Activated naive CD4-positive, alpha-beta T cell treated with anti-CD3 and anti-CD28 coated beads, Interleukin-2, amount 10 ng/mL, durations not matched to agents 7 days and 5 days (primary cell): ENCODE measurements around the gene NUCB1.

ENCODE experiments used
- CTCF ChIA-PET: fragments of 350-600 bp; sonication (Branson Sonifier 250); formaldehyde crosslinking; loops from one replicate; lab custom pipeline; 2021; ENCODE audit warnings: antibody characterized with exemption; lab: Charles Lee
- DNase-seq: peaks from one replicate; pipeline ENCODE4 v3.0.0-alpha.2; 2020
- H3K27ac Mint-ChIP-seq: one replicate; pipeline ENCODE4 v1.8.0; 2021; ENCODE audit warnings: mild to moderate bottlenecking, moderate library complexity, mixed read lengths
- H3K27me3 Mint-ChIP-seq: one replicate; pipeline ENCODE4 v1.8.0; 2021; ENCODE audit warnings: mild to moderate bottlenecking, mixed read lengths
- H3K36me3 Mint-ChIP-seq: one replicate; pipeline ENCODE4 v1.8.0; 2021; ENCODE audit warnings: mixed read lengths
- H3K4me1 Mint-ChIP-seq: one replicate; pipeline ENCODE4 v1.8.0; 2021; ENCODE audit warnings: mixed read lengths
- H3K4me3 Mint-ChIP-seq: one replicate; pipeline ENCODE4 v1.8.0; 2021; ENCODE audit warnings: mild to moderate bottlenecking, moderate library complexity, mixed read lengths
- H3K9me3 Mint-ChIP-seq: one replicate; pipeline ENCODE4 v1.8.0; 2021; ENCODE audit warnings: mixed read lengths

Gene NUCB1

DNA sequence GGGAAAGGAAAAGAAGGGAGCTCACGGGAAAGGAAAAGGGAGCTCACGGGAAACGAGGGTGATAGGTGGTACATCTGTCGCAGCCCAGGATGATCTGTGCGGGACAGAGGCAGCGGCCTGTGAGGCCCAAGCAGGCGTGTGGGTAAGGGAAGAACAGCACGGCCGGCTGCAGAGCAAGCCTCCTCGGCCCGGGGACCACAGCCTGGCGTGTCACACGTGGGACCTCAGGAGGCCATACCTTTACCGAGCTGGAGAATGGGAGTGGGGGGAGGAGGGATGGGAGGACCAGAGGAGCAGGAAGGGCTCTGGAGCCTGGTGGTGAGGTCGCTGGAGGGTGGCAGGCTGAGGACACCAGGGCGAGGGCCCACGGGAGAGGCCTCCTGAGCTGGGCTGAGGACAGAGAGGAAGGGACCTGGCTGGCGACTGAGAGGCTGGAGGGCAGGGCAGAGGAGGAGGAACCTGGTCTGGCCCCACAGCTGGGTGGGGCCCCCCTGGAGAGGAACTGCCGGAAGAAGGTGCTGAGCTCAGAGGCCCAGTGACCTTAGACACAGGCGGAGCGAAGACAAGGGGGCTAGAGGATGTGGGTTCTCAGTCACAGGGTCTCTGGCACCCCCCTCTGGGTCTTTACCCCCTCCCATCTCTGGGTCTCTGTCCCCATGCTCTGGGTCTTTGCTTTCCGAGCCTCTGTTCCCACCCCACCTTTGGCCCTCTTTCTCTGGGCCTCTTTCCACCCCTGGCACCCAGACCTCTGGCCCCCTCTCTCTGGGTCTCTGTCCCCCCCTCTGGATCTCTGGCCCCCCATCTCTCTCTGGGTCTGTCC, 62.1 kb downstream of the NUCB1 start:
- Mint-ChIP-seq H3K36me3 (peaks cover 50% of the 10 kb centered on the region), H3K4me1 (peaks cover 86% of the 10 kb centered on the region), H3K27ac (peak overlapping the region; percentile 99), H3K4me3 (peak overlapping the region; percentile 23), H3K27me3 (no peaks in the 10 kb centered on the region), H3K9me3 (no peaks in the 10 kb centered on the region)
- CTCF ChIA-PET, result interaction anchor here (0.8 kb wide), 2 partner anchors 8 to 31 kb away, joined by 3 to 4 read pairs; partner anchors contain the start of gene RUVBL2
- DNase-seq, result peak; percentile 59

GRCh38 chr19:48962849-48963165, 62.7 kb downstream of the NUCB1 start:
- Mint-ChIP-seq H3K36me3 (peaks cover 45% of the 10 kb centered on the region), H3K27me3 (no peaks in the 10 kb centered on the region), H3K27ac (peak overlapping the region; percentile 99), H3K4me3 (peak overlapping the region; percentile 23), H3K4me1 (peaks cover 85% of the 10 kb centered on the region), H3K9me3 (no peaks in the 10 kb centered on the region)
- DNase-seq, result no peak
- CTCF ChIA-PET, result no interaction called here

- Mint-ChIP-seq H3K9me3 (no peaks in the 10 kb centered on the region), H3K27ac (peak overlapping the region; percentile 99)
- peak; percentile 61 for DNase-seq
Measured at GRCh38 chr19:48963371-48964204, 63.5 kb downstream of the NUCB1 start.

GRCh38 chr19:48964205-48965039, 64.3 kb downstream of the NUCB1 start:
- H3K27ac Mint-ChIP-seq, result peak overlapping the region; percentile 99
- H3K9me3 Mint-ChIP-seq, result no peaks in the 10 kb centered on the region
- H3K27me3 Mint-ChIP-seq, result no peaks in the 10 kb centered on the region
- H3K36me3 Mint-ChIP-seq, result peaks cover 44% of the 10 kb centered on the region
- H3K4me3 Mint-ChIP-seq, result peak overlapping the region; percentile 98
- DNase-seq, result peak; percentile 32
- peaks cover 72% of the 10 kb centered on the region for H3K4me1 Mint-ChIP-seq
- CTCF ChIA-PET, result interaction anchor here (0.7 to 1.0 kb wide), 3 partner anchors 13 to 176 kb away, joined by 3 to 4 read pairs (median 4); no protein-coding TSS in a partner anchor

More at GRCh38 chr19:48963371-48964204, 63.5 kb downstream of the NUCB1 start:
- CTCF ChIA-PET, result interaction anchor here (0.7 to 1.0 kb wide), 3 partner anchors 14 to 175 kb away, joined by 3 to 4 read pairs (median 4); no protein-coding TSS in a partner anchor
- Mint-ChIP-seq H3K4me3 (peak overlapping the region; percentile 98), H3K36me3 (peaks cover 44% of the 10 kb centered on the region), H3K4me1 (peaks cover 78% of the 10 kb centered on the region), H3K27me3 (no peaks in the 10 kb centered on the region)

- Mint-ChIP-seq H3K36me3 (peaks cover 46% of the 10 kb centered on the region), H3K27ac (peak within 1 kb of the TSS; percentile 99), H3K9me3 (no peaks in the 10 kb centered on the region), H3K4me1 (peaks cover 66% of the 10 kb centered on the region), H3K27me3 (no peaks in the 10 kb centered on the region), H3K4me3 (peak within 1 kb of the TSS; percentile 98)
- CTCF ChIA-PET, result interaction anchor here (0.6 kb wide), 1 partner anchor 281 kb away, joined by 3 read pairs; no protein-coding TSS in a partner anchor
- peak; percentile 95 for DNase-seq
Measured at GRCh38 chr19:48965040-48965805, 65.1 kb downstream of the NUCB1 start, which contains the start of gene FTL. TSS of gene FTL (plus strand) at chr19:48965309. CDS start at chr19:48965508, 199 bp downstream.

DNA sequence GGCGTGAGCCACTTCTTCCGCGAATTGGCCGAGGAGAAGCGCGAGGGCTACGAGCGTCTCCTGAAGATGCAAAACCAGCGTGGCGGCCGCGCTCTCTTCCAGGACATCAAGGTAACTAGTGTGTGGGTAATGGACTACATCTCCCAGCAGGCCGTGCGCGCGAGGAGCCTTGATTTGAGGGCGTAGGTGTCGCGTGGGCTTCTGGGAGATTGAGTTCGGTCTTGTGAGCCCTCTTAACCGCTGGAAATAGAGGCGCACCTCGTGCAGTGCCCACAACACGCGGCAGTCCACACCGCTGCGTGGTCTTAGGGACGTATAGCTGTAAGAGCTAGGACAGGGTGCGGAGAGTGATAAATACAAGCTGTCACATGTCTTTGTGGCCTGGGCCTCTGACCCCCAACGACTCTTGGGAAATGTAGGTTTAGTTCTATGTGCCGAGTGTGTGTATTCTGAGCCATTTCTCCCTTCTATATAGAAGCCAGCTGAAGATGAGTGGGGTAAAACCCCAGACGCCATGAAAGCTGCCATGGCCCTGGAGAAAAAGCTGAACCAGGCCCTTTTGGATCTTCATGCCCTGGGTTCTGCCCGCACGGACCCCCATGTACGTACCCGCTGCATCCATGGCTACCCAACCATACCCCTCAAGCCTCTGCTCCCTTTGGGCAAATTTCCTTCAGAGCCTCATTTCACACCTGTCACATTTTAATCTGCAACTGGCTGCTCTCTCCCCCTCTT, 65.9 kb downstream of the NUCB1 start:
- peak overlapping the region; percentile 99 for H3K27ac Mint-ChIP-seq
- peaks cover 66% of the 10 kb centered on the region for H3K4me1 Mint-ChIP-seq
- H3K27me3 Mint-ChIP-seq, result no peaks in the 10 kb centered on the region
- CTCF ChIA-PET, result interaction anchor here (0.9 to 1.8 kb wide), 3 partner anchors 66 to 170 kb away, joined by 3 to 9 read pairs (median 3); partner anchors contain the start of gene NUCB1
- H3K36me3 Mint-ChIP-seq, result peaks cover 46% of the 10 kb centered on the region
- DNase-seq, result peak; percentile 95
- peak overlapping the region; percentile 98 for H3K4me3 Mint-ChIP-seq
- no peaks in the 10 kb centered on the region for H3K9me3 Mint-ChIP-seq

DNA sequence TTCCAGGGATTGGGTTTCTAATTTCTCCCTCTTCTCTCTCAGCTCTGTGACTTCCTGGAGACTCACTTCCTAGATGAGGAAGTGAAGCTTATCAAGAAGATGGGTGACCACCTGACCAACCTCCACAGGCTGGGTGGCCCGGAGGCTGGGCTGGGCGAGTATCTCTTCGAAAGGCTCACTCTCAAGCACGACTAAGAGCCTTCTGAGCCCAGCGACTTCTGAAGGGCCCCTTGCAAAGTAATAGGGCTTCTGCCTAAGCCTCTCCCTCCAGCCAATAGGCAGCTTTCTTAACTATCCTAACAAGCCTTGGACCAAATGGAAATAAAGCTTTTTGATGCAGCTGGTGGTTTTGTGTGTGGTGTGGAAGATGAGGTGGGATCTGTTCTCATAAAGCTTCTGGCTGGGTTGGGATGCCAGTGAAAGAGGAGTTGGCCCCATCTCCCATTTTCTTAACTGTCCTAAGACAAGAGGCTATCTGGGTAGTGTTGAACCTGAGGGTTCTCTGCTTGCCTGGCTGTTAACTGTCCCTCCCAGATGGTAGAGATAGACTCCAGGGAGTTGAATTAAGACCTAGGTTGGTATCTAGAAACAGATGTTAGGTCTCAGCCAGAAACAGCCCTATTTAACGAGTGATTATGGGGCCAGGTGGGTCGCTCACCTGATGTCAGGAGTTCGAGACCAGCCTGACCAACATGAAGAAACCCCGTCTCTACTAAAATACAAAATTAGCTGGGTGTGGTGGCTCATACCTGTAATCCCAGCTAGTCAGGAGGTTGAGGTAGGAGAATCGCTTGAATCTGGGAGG, 66.6 kb downstream of the NUCB1 start:
- H3K4me1 Mint-ChIP-seq, result peaks cover 59% of the 10 kb centered on the region
- H3K36me3 Mint-ChIP-seq, result peaks cover 41% of the 10 kb centered on the region
- peak overlapping the region; percentile 99 for H3K27ac Mint-ChIP-seq
- H3K4me3 Mint-ChIP-seq, result peak overlapping the region; percentile 98
- H3K9me3 Mint-ChIP-seq, result no peaks in the 10 kb centered on the region
- no peaks in the 10 kb centered on the region for H3K27me3 Mint-ChIP-seq
- CTCF ChIA-PET, result interaction anchor here (0.9 to 1.8 kb wide), 5 partner anchors 25 to 179 kb away, joined by 3 to 9 read pairs (median 3); partner anchors contain the start of gene NUCB1
- DNase-seq, result no peak

DNA sequence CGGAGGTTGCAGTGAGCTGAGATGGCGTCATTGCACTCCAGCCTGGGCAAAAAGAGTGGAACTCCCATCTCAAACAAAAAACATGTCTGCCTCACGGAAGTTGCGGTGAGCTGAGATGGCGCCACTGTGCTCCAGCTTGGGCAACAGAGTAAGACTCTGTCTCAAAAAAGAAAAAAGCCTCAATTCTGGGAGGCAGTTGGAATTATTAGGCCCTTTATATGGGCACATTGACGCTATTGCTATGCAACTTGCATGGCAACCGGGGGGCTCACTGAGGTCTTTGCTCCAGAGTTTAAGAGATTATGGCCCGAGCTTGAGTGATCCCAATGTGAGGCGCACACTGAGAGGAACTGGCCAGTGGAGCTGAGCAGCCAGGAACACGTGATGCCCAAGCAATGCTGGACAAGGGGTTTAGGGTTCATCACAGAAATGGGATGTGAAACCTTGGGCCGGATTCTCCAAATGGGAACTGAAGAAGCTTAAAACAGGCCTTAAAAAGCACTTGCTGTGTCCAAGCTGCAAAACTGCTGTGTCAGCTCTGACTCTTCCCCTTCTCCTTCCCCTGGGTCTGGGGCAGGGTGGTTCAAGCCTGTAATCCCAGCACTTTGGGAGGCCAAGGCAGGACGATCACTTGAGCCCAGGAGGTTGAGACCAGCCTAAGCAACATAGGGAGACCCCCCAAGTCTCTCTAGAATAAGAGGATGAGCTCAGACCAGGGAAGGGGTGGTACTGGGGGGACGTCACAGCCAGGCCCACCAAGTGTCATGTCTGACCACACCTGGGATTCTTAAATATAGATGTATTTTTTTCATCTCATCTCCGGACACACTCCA, 67.5 kb downstream of the NUCB1 start:
- CTCF ChIA-PET, result interaction anchor here (0.8 to 1.8 kb wide), 6 partner anchors 24 to 180 kb away, joined by 3 to 9 read pairs (median 4); partner anchors contain the start of genes GYS1, NUCB1 and RUVBL2
- H3K4me1 Mint-ChIP-seq, result peaks cover 51% of the 10 kb centered on the region
- H3K9me3 Mint-ChIP-seq, result no peaks in the 10 kb centered on the region
- H3K27me3 Mint-ChIP-seq, result no peaks in the 10 kb centered on the region
- no peak for DNase-seq
- peak overlapping the region; percentile 33 for H3K27ac Mint-ChIP-seq
- H3K36me3 Mint-ChIP-seq, result peaks cover 35% of the 10 kb centered on the region
- H3K4me3 Mint-ChIP-seq, result peak overlapping the region; percentile 26

GRCh38 chr19:48968179-48968661, 68.1 kb downstream of the NUCB1 start:
- no peaks in the 10 kb centered on the region for H3K27me3 Mint-ChIP-seq
- CTCF ChIA-PET, result interaction anchor here (1.3 to 1.8 kb wide), 4 partner anchors 24 to 180 kb away, joined by 3 to 9 read pairs (median 6); no protein-coding TSS in a partner anchor
- peaks cover 39% of the 10 kb centered on the region for H3K36me3 Mint-ChIP-seq
- H3K27ac Mint-ChIP-seq, result no peak overlapping the region
- DNase-seq, result no peak
- H3K9me3 Mint-ChIP-seq, result no peaks in the 10 kb centered on the region
- H3K4me3 Mint-ChIP-seq, result no peak overlapping the region
- peaks cover 44% of the 10 kb centered on the region for H3K4me1 Mint-ChIP-seq

GRCh38 chr19:48968813-48969218, 68.7 kb downstream of the NUCB1 start:
- Mint-ChIP-seq H3K4me3 (no peak overlapping the region), H3K27me3 (no peaks in the 10 kb centered on the region), H3K9me3 (no peaks in the 10 kb centered on the region), H3K36me3 (peaks cover 39% of the 10 kb centered on the region), H3K4me1 (peaks cover 38% of the 10 kb centered on the region), H3K27ac (no peak overlapping the region)
- DNase-seq, result no peak
- CTCF ChIA-PET, result no interaction called here
